Neural progenitor cell (in vitro differentiated cells): Measurements from ENCODE around the gene COG5. TPM values are rescaled to one million over a fixed set of nuclear protein-coding genes. Genes with fewer than 3 reads are reported as not detected.

Experiments
- DNase-seq: peaks from one replicate; pipeline ENCODE4 v3.0.0-alpha.2; 2016; ENCODE audit warnings: low spot score
- H2AFZ ChIP-seq: fragments of 200-600 bp; sonication (generic); replicated peaks from 2 replicates; pipeline ENCODE4 v1.6.1; 2016; ENCODE audit warnings: antibody characterized with exemption
- H3F3A ChIP-seq: fragments of 200-600 bp; sonication (generic); 2 replicates; pipeline ENCODE4 v1.6.1; 2016; ENCODE audit warnings: antibody characterized with exemption, low read depth
- H3K27ac ChIP-seq: fragments of 200-600 bp; sonication (generic); 2 replicates; pipeline ENCODE4 v1.5.1; 2016; ENCODE audit warnings: mild to moderate bottlenecking
- H3K27me3 ChIP-seq: fragments of 200-600 bp; sonication (generic); 2 replicates; pipeline ENCODE4 v1.6.1; 2016; ENCODE audit warnings: mild to moderate bottlenecking, moderate library complexity
- H3K36me3 ChIP-seq: fragments of 200-600 bp; sonication (generic); 2 replicates; pipeline ENCODE4 v1.5.1; 2016
- H3K4me1 ChIP-seq: fragments of 200-600 bp; sonication (generic); 2 replicates; pipeline ENCODE4 v1.6.1; 2016; ENCODE audit warnings: mixed run types
- H3K4me2 ChIP-seq: fragments of 200-600 bp; sonication (generic); 2 replicates; pipeline ENCODE4 v1.6.1; 2016
- H3K4me3 ChIP-seq: fragments of 200-600 bp; sonication (generic); 2 replicates; pipeline ENCODE4 v1.5.1; 2016
- H3K79me2 ChIP-seq: fragments of 200-600 bp; sonication (generic); 2 replicates; pipeline ENCODE4 v1.6.1; 2016; ENCODE audit warnings: low read depth
- H3K9ac ChIP-seq: fragments of 200-600 bp; sonication (generic); 2 replicates; pipeline ENCODE4 v1.6.1; 2016
- H3K9me3 ChIP-seq: fragments of 200-600 bp; sonication (generic); 2 replicates; pipeline ENCODE4 v1.5.1; 2016; ENCODE audit warnings: low read depth
- H4K20me1 ChIP-seq: fragments of 200-600 bp; sonication (generic); 2 replicates; pipeline ENCODE4 v1.6.1; 2016; ENCODE audit warnings: low read depth
- H3K27ac Mint-ChIP-seq: 3 replicates; pipeline ENCODE4 v1.8.0; 2021; ENCODE audit warnings: mixed read lengths
- H3K27me3 Mint-ChIP-seq: 2 replicates; pipeline ENCODE4 v1.8.0; 2022; ENCODE audit warnings: low read depth, mild to moderate bottlenecking, inconsistent platforms, moderate library complexity, mixed read lengths; ENCODE audit not compliant: insufficient read depth
- H3K36me3 Mint-ChIP-seq: 3 replicates; pipeline ENCODE4 v1.8.0; 2021; ENCODE audit warnings: mixed read lengths
- H3K4me1 Mint-ChIP-seq: 3 replicates; pipeline ENCODE4 v1.8.0; 2021; ENCODE audit warnings: mixed read lengths
- H3K4me3 Mint-ChIP-seq: 3 replicates; pipeline ENCODE4 v1.8.0; 2021; ENCODE audit warnings: mild to moderate bottlenecking, moderate library complexity, mixed read lengths
- H3K9me3 Mint-ChIP-seq: 3 replicates; pipeline ENCODE4 v1.8.0; 2020; ENCODE audit warnings: mixed read lengths
- EZH2 ChIP-seq: fragments of 200-600 bp; sonication (generic); IDR thresholded peaks from 2 replicates; pipeline ENCODE4 v1.6.1; 2017; ENCODE audit warnings: antibody characterized with exemption, mild to moderate bottlenecking, moderate library complexity
- EZH2phosphoT487 ChIP-seq: fragments of 200-600 bp; sonication (generic); IDR thresholded peaks from 2 replicates; pipeline ENCODE4 v1.6.1; 2017; ENCODE audit warnings: antibody characterized with exemption
- total RNA-seq: library from RNA; depleted of rRNA; stranded (reverse); fragments of >200 nt; gene quantifications from 2 replicates; pipeline ENCODE4 v1.2.3, GENCODE V29; 2015; ENCODE audit warnings: low replicate concordance
- TF ChIP-seq, protein P1 (sequence below): fragments of 200-600 bp; sonication (generic); IDR thresholded peaks from 2 replicates; pipeline ENCODE4 v1.5.1; 2017; ENCODE audit warnings: antibody characterized with exemption, mild to moderate bottlenecking

COG5 gene
- total RNA-seq, 1 donor from 2014 or later = 90.5 TPM

DNA sequence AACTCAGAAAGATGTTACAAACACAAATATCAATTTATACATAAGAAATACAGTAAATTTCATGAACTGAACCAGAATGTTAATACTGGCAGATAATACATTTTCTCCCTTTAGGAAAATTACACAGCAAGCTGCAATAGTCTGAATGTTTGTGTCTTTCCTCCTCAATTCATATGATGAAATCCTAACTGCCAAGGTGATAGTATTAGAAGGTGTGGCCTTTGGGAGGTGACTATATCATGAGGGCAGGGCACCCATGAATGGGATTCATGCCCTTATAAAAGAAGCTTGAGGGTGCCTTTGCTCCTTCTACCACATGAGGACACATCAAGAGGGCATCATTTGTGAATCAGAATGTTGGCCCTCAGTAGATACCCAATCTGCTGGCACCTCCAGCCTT, 158.2 kb downstream of the COG5 start:
- no peak for TF ChIP-seq EZH2
- Mint-ChIP-seq H3K27ac (peak overlapping the region; percentile 17), H3K9me3 (no peaks in the 10 kb centered on the region), H3K4me3 (no peak overlapping the region), H3K36me3 (peaks cover 1% of the 10 kb centered on the region), H3K4me1 (peaks cover 13% of the 10 kb centered on the region), H3K27me3 (no peaks in the 10 kb centered on the region)
- Histone ChIP-seq H3K9ac (no peak overlapping the region), H3K27me3 (no peaks in the 10 kb centered on the region), H3F3A (peaks cover 8% of the 10 kb centered on the region), H3K4me2 (peak overlapping the region; percentile 48), H3K4me3 (no peak overlapping the region), H3K9me3 (no peaks in the 10 kb centered on the region), H3K4me1 (peaks cover 11% of the 10 kb centered on the region), H3K36me3 (peaks cover under 1% of the 10 kb centered on the region), H4K20me1 (peaks cover 24% of the 10 kb centered on the region), H2AFZ (no peak overlapping the region), H3K79me2 (no peaks in the 10 kb centered on the region), H3K27ac (no peak overlapping the region)
- no peak for DNase-seq

DNA sequence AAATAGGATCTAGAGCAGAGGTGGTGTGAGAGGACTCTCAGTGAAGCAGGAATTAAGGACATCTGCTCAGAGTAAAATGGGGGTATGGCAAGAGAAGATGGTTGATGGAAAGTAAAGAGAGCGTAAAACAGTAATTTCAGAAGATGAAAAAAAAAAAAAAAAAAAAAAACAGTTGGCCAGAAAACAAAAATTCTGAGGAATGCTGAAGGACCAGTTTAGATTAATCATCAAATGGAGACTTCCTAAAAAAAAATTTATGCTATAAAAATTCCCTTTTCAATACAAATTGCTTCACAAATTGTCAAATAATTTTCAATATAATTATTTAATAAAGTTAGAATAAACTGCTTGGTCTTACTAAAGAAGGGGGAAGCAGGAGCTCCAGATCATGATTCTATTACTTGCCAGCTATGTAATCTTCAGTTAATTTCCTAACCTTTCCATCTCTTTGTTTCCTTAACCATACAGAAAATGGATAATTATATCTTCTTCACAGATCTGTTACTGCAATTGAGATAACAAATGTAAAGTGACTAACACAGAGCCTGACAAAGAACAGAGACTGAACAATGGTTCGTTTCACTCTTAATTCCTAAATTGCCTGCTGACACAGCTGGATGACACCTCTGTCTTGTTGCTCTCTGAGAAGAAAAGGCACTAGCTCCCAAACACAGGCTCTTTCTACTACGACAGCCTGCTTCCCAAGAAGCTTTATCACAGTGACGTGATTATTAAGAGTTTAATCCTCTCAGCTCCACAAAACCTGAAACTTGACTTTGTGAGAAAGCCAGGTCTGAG, 158.8 kb downstream of the COG5 start:
- Mint-ChIP-seq H3K4me1 (peaks cover 13% of the 10 kb centered on the region), H3K36me3 (peaks cover 1% of the 10 kb centered on the region), H3K27ac (peak overlapping the region; percentile 17), H3K27me3 (no peaks in the 10 kb centered on the region), H3K4me3 (no peak overlapping the region), H3K9me3 (no peaks in the 10 kb centered on the region)
- Histone ChIP-seq H3K9ac (no peak overlapping the region), H3K4me1 (peaks cover 11% of the 10 kb centered on the region), H4K20me1 (peaks cover 24% of the 10 kb centered on the region), H3F3A (peaks cover 8% of the 10 kb centered on the region), H3K36me3 (peaks cover 7% of the 10 kb centered on the region), H3K27ac (no peak overlapping the region), H3K79me2 (no peaks in the 10 kb centered on the region), H3K9me3 (no peaks in the 10 kb centered on the region), H3K27me3 (no peaks in the 10 kb centered on the region), H3K4me2 (peak overlapping the region; percentile 48), H3K4me3 (no peak overlapping the region), H2AFZ (no peak overlapping the region)
- TF ChIP-seq EZH2phosphoT487 = peak; percentile 70
- no peak for TF ChIP-seq EZH2
- DNase-seq = peak; percentile 79

DNA sequence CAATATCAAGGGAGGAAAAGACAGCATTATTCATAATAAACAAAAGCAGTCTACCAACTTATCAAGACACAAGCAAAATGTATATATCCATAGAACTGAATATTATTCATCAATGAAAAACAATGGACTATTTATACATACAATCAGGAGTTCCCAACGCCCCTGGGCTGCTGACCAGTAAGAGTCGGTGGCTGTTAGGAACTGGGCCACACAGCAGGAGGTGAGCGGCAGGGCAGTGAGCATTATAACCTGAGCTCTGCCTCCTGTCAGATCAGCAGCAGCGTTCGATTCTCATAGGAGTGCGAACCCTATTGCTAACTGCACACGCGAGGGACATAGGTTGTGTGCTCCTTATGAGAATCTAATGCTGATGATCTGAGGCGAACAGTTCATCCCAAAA, 165.6 kb downstream of the COG5 start:
- Mint-ChIP-seq H3K4me3 (no peak overlapping the region), H3K4me1 (no peaks in the 10 kb centered on the region), H3K27me3 (no peaks in the 10 kb centered on the region), H3K27ac (no peak overlapping the region), H3K9me3 (no peaks in the 10 kb centered on the region), H3K36me3 (no peaks in the 10 kb centered on the region)
- Histone ChIP-seq H4K20me1 (no peaks in the 10 kb centered on the region), H3K4me1 (peaks cover 3% of the 10 kb centered on the region), H3K27ac (no peak overlapping the region), H3K4me3 (no peak overlapping the region), H3K36me3 (peaks cover 11% of the 10 kb centered on the region), H3K4me2 (no peak overlapping the region), H3F3A (no peaks in the 10 kb centered on the region), H3K79me2 (no peaks in the 10 kb centered on the region), H3K9ac (no peak overlapping the region), H3K9me3 (no peaks in the 10 kb centered on the region), H3K27me3 (no peaks in the 10 kb centered on the region), H2AFZ (no peak overlapping the region)
- TF ChIP-seq, protein P1, sequence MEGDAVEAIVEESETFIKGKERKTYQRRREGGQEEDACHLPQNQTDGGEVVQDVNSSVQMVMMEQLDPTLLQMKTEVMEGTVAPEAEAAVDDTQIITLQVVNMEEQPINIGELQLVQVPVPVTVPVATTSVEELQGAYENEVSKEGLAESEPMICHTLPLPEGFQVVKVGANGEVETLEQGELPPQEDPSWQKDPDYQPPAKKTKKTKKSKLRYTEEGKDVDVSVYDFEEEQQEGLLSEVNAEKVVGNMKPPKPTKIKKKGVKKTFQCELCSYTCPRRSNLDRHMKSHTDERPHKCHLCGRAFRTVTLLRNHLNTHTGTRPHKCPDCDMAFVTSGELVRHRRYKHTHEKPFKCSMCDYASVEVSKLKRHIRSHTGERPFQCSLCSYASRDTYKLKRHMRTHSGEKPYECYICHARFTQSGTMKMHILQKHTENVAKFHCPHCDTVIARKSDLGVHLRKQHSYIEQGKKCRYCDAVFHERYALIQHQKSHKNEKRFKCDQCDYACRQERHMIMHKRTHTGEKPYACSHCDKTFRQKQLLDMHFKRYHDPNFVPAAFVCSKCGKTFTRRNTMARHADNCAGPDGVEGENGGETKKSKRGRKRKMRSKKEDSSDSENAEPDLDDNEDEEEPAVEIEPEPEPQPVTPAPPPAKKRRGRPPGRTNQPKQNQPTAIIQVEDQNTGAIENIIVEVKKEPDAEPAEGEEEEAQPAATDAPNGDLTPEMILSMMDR = no peak
- TF ChIP-seq EZH2phosphoT487 = no peak
- TF ChIP-seq EZH2 = no peak
- peak; percentile 17 for DNase-seq

DNA sequence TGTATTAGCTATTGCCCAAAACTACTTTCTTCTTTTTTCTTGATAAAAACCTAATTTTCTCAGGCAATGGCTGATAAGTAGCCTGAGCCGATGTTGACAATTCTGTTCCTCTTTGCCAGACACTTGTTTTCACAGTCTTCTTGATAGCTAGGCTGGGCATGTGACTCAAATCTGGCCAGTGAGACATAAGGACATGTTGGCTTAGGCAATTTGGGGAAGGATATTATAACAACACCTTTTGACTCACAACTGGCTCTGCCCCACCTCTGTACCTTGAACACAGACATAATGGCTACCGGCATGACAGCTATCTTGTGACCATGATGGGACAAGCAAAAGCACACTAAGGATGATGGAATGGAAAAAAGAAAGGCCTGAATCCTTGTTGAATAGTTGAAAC, 166.7 kb downstream of the COG5 start:
- Mint-ChIP-seq H3K9me3 (no peaks in the 10 kb centered on the region), H3K27ac (no peak overlapping the region), H3K4me1 (no peaks in the 10 kb centered on the region), H3K27me3 (no peaks in the 10 kb centered on the region), H3K4me3 (no peak overlapping the region), H3K36me3 (no peaks in the 10 kb centered on the region)
- no peak overlapping the region for H3K4me2 ChIP-seq
- H3K27ac ChIP-seq = no peak overlapping the region
- H3F3A ChIP-seq = no peaks in the 10 kb centered on the region
- peaks cover 6% of the 10 kb centered on the region for H3K4me1 ChIP-seq
- no peaks in the 10 kb centered on the region for H3K79me2 ChIP-seq
- no peaks in the 10 kb centered on the region for H3K27me3 ChIP-seq
- H2AFZ ChIP-seq = no peak overlapping the region
- no peak for DNase-seq
- peaks cover 11% of the 10 kb centered on the region for H3K36me3 ChIP-seq
- no peak overlapping the region for H3K9ac ChIP-seq
- no peak overlapping the region for H3K4me3 ChIP-seq
- no peaks in the 10 kb centered on the region for H4K20me1 ChIP-seq
- no peak for TF ChIP-seq EZH2
- TF ChIP-seq EZH2phosphoT487 = no peak
- TF ChIP-seq, protein P1 = no peak
- H3K9me3 ChIP-seq = no peaks in the 10 kb centered on the region
